Retinal pigment epithelial cell (primary cell): ENCODE data around the gene C1orf52.
A peak's percentile ranks its signal among the peaks of the same experiment; 100 is the strongest.

Source experiments
- DNase-seq: peaks from one replicate; pipeline ENCODE4 v3.0.0-alpha.2; 2010; ENCODE audit warnings: low read depth
- H3K4me3 ChIP-seq: 2 replicates; pipeline ENCODE4 v1.5.1; 2011; ENCODE audit warnings: mild to moderate bottlenecking, low read length, control low read depth, moderate library complexity
- CTCF ChIP-seq: conservative IDR thresholded peaks from 2 replicates; pipeline ENCODE4 v1.5.1; 2011; ENCODE audit warnings: low read depth, low read length, control low read depth, inconsistent platforms

C1orf52 gene

DNA sequence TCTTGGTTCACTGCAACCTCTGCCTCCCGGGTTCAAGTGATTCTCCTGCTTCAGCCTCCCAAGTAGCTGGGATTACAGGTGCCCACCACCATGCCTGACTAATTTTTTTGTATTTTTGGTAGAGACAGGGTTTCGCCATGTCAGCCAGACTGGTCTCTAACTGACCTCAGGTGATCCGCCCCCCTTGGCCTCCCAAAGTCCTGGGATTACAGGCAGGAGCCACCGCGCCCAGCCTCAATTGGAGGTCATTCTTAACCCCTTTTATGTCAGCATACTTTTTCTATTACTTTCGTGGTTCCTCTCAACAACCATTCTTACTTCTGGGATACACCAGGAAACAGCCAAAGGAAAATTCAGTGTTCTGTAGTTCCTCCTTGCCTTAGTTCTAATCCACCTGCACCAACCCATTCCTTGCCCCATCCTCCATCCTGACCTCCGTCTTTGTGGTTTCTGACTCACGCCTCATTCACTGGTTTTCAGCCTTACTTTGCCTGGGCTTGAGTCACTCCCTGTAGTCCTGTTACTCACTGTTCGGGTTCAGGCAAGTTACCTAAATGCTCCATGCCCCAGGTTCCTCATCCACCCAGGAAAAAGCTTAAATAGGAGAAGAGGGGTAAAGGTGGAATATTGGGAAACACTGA is 29.9 kb upstream of the C1orf52 start:
- no peak overlapping the region for H3K4me3 ChIP-seq
- peak; percentile 75 for DNase-seq
- no peak for TF ChIP-seq CTCF

DNA sequence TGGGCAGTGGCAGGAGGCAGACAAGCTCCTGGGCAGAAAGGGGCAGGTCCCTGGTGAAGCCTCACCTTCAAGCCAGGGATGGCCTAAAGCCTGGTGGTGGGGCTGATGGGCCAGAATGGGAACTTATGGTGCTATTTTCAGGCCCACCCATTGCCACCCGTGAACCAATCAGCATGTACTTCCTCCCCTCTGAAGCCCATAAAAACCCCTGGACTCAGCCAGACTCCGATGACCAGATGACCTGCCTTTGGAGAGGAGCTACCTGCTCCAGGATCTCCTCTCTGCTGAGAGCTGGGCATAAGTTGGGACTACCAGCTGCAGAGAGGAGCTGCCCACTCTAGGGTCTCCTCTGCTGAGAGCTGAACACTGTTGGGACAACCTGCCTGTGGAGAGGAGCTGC is 24.7 kb upstream of the C1orf52 start:
- TF ChIP-seq CTCF: no peak
- DNase-seq: no peak
- H3K4me3 ChIP-seq: no peak overlapping the region

DNA sequence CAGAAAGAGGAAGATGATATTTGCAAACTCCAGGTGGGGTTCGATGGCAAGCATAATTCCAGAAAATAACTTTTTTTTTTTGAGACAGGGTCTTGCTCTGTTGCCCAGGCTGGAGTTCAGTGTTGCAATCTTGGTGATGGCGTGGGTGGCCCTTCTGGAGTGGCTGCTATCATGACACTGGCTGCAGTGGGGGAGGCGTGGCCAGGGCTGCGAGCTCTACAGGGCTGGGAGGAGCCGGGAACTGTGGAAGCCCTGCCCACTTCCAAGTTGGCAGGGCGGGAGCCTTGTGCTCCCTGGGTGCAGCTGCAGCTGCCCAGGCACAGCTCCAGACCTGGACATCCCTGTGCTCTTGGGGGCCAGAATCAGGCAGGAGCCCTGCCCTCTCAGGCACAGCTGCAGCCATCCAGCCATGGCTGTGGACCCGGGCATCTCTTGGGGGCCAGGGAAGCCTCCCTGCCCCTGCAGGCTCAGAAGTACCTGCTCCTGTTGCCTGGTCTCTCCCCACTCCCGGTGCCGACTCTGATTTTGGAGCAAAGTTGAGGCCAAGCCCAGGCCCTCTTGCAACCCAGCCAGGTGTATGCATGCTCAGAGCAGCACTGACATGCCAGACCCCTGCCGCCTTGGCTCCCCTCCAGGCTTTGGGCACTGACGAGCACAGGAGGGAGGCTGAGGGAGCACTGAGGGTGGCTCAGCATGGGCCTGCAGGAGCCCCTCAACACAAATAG is 24.2 kb upstream of the C1orf52 start:
- no peak for DNase-seq
- TF ChIP-seq CTCF: no peak
- H3K4me3 ChIP-seq: no peak overlapping the region

- no peak overlapping the region for H3K4me3 ChIP-seq
- DNase-seq: no peak
- peak; percentile 26 for TF ChIP-seq CTCF
These were observed 23.0 kb upstream of the C1orf52 start for GRCh38 chr1:85282424-85282823.

DNA sequence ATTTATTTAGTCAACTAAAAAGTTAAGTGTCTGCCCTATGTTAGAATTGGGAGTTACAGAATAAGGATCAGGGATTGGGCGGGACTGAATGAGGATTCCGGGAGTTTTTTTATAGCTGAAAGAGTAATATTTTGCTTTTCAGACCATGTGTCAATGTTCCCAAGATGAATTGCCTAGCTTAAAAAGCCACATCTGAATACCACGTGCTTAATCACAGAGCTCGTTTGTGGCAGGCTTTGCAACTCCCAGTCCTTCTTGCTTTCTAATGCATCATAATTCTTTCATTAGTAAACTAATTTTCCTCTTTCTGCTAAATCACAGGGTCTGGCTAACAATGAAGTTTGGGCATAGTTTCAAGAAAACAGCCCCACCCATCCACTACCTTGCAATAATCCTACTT is 21.2 kb upstream of the C1orf52 start:
- no peak for DNase-seq
- TF ChIP-seq CTCF: no peak
- H3K4me3 ChIP-seq: no peak overlapping the region

GRCh38 chr1:85279458-85280080 is 20.1 kb upstream of the C1orf52 start:
- no peak overlapping the region for H3K4me3 ChIP-seq
- no peak for TF ChIP-seq CTCF
- no peak for DNase-seq
